Choroid plexus epithelial cell (primary cell): ENCODE measurements around the gene SLC9A3.
A peak's percentile ranks its signal among the peaks of the same experiment; 100 is the strongest.

Experiments
- DNase-seq: peaks from one replicate; pipeline ENCODE4 v3.0.0-alpha.2; 2010; ENCODE audit warnings: low read depth
- H3K4me3 ChIP-seq: 2 replicates; pipeline ENCODE4 v1.5.1; 2011; ENCODE audit warnings: low read depth, mild to moderate bottlenecking, control low read depth, low read length, moderate library complexity
- TF ChIP-seq, protein P1 (sequence below): conservative IDR thresholded peaks from 2 replicates; pipeline ENCODE4 v1.5.1; 2011; ENCODE audit warnings: low read depth, mild to moderate bottlenecking, control low read depth, inconsistent platforms, low read length, moderate library complexity

The SLC9A3 gene

DNA sequence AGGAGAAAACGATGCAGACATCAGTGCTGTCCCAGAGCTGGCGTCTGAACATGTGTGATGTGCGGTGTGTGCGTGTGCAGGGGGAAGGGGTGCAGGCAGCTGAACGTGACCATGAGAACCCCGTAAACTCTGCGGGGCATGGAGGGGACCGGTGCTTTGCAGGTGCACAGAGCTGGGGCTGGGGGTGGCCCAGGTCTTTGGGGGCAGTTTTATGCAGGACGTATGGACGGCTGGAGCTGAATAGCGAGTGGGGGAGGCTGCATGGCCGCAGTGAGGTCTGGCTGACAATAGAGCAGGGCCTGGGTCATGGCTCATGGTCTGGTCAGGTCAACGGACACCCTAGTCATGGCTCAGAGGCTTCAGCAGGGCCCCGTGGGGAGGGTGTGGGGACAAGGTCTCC lies 84.6 kb downstream of the SLC9A3 start:
- TF ChIP-seq, protein P1, sequence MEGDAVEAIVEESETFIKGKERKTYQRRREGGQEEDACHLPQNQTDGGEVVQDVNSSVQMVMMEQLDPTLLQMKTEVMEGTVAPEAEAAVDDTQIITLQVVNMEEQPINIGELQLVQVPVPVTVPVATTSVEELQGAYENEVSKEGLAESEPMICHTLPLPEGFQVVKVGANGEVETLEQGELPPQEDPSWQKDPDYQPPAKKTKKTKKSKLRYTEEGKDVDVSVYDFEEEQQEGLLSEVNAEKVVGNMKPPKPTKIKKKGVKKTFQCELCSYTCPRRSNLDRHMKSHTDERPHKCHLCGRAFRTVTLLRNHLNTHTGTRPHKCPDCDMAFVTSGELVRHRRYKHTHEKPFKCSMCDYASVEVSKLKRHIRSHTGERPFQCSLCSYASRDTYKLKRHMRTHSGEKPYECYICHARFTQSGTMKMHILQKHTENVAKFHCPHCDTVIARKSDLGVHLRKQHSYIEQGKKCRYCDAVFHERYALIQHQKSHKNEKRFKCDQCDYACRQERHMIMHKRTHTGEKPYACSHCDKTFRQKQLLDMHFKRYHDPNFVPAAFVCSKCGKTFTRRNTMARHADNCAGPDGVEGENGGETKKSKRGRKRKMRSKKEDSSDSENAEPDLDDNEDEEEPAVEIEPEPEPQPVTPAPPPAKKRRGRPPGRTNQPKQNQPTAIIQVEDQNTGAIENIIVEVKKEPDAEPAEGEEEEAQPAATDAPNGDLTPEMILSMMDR: no peak
- H3K4me3 ChIP-seq: no peak overlapping the region
- no peak for DNase-seq

DNA sequence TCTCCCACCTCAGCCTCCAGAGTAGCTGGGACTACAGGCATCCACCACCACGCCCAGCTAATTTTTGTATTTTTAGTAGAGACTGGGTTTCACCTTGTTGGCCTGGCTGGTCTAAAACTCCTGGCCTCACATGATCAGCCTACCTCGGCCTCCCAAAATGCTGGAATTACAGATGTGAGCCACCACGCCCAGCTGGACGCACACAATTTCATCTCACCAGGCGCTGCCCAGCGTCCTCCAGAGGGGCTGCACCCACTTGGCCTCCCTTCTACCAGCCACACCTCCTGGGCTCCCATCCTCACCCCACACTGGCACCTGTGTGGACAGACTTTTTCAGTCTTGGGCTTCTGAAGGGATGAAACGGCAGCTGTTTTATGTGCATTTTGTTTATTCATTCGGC lies 85.1 kb downstream of the SLC9A3 start:
- TF ChIP-seq, protein P1: no peak
- DNase-seq: no peak
- no peak overlapping the region for H3K4me3 ChIP-seq

DNA sequence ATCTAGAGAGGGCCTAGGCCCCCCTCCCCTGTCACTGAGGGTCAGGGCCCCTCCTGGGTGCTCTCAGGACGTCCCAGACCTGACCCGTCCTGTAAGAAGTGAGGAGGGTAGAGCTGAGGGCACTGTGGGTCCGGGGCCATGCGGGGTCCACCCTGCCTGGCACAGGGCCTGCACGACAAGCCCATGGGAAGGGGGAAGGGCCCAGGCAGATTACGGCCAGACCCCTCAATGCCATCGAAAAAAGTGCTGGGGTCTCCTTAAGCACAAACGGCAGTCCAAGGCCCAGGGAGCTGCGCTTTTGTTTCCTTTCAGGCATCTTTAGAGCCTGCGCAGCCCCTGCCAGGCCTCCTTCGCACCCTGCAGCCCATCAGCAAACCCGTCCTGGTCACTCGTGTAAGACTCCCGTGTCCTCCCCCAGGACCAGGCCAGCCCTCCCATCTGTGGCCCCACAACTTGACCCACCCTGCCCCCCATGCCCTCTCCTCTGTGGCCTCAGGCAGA lies 85.7 kb downstream of the SLC9A3 start:
- no peak for DNase-seq
- H3K4me3 ChIP-seq: no peak overlapping the region
- TF ChIP-seq, protein P1: no peak

DNA sequence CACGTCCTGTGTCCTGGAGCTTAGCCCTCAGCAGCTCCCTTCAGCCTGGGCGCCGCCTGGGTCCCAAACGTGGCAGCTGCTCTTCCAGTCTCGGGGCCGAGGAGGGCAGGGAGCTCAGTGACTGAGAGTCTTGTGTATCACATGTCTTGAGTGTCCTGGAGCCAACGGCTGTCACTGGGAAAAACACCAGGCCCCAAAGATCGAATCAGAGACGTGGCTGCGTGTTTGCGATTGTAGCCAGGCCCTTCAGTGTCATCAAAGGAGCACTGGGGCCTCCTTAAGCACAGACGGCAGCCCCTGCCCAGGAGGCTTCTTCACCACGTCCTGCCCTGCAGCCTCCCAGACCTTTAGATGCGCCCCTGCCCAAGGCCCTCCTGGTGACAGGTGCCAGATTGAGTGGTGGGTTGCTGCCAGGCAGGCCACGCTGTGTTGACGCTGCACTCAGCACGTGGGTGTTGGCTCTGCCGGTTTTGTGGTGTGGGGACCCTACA lies 86.9 kb downstream of the SLC9A3 start:
- TF ChIP-seq, protein P1: no peak
- H3K4me3 ChIP-seq: no peak overlapping the region
- no peak for DNase-seq

DNA sequence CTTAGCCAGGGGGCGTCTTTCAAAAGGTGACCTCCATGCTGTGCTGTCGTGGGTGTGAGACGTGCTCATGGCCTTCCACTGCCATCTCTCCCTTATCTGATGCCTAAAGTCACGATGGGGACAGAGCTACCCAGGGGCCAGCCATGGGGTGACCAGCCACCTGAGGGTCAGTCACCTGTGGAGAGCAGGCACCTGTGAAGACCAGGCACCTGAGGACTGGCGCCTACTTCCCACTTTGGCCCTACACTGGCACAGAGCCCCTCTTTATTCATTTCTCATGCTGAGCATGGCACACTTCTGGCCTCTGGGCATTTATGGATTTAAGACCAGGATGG lies 87.6 kb downstream of the SLC9A3 start:
- TF ChIP-seq, protein P1: no peak
- no peak for DNase-seq

DNA sequence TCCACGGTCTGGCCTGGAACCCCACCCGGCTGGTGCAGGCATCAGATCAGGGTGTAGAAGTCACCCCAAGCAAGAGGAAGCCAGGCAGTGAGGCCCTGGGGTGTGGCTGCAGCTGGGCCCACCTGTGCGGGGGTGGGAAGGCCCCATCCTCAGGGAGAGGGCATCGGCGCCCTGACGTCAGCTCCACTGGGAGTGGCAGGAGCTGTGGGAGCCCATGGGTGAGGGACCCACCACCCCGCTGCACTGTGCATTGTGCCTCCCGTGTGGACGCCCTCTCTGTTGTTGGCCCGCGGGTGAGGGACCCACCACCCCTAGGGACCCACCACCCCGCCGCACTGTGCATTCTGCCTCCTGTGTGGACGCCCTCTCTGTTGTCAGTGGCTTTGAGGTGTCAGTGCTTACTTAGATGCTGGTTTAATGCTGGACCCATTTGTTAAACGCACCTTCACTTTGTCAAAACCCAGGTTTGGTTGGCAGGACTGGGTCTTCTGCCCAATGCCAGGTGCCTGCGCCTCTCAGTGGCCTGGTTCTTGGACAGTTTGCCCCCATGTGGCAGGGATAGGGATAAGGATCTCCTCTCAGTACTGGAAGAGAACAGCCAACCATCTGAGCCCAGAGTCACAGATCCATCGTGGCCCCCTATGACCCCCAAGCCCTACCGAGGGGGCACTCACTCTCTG lies 88.1 kb downstream of the SLC9A3 start:
- TF ChIP-seq, protein P1: peak; percentile 69
- H3K4me3 ChIP-seq: no peak overlapping the region
- peak; percentile 47 for DNase-seq

More for the DNA sequence above, 87.6 kb downstream of the SLC9A3 start:
- H3K4me3 ChIP-seq: no peak overlapping the region
